RWPE1 (cell line): ENCODE results near the gene SPAG7.

Experiments
- CTCF ChIA-PET: fragments of 350-600 bp; sonication (Branson Sonifier 250); formaldehyde crosslinking; extraction: SDS; loops from one replicate; lab custom pipeline; 2021; lab: Yijun Ruan, JAX
- POLR2A ChIA-PET: fragments of 400-600 bp; formaldehyde crosslinking; extraction: SDS; loops from one replicate; lab custom pipeline; 2020; ENCODE audit warnings: antibody characterized with exemption; ENCODE audit not compliant: low non-redundant PET; lab: Yijun Ruan, JAX
- DNase-seq: peaks from one replicate; pipeline ENCODE4 v3.0.0; 2012; ENCODE audit warnings: low spot score
- H3K27ac ChIP-seq: fragments of 450-650 bp; 2 replicates; pipeline ENCODE4 v1.5.1; 2017
- CTCF ChIP-seq: fragments of 450-650 bp; conservative IDR thresholded peaks from 2 replicates; pipeline ENCODE4 v1.5.1; 2017; ENCODE audit warnings: low read depth, mild to moderate bottlenecking

The SPAG7 gene

GRCh38 chr17:4940555-4941318, 26.9 kb downstream of the SPAG7 start:
- TF ChIP-seq CTCF = no peak
- peak overlapping the region; percentile 98 for H3K27ac ChIP-seq
- POLR2A ChIA-PET = interaction anchor here (0.7 to 2.6 kb wide), 6 partner anchors 8 to 150 kb away, joined by 3 to 18 read pairs (median 5); partner anchors contain the start of genes INCA1, KIF1C, PFN1 and PSMB6
- CTCF ChIA-PET = interaction anchor here (1.0 kb wide), 1 partner anchor 32 kb away, joined by 9 read pairs; no protein-coding TSS in a partner anchor
- peak; percentile 87 for DNase-seq

- TF ChIP-seq CTCF = no peak
- H3K27ac ChIP-seq = peak within 1 kb of the TSS; percentile 98
- ChIA-PET CTCF (interaction anchor here (0.6 to 1.0 kb wide), 3 partner anchors 31 to 50 kb away, joined by 3 to 9 read pairs (median 4); partner anchors contain the start of gene CAMTA2), POLR2A (interaction anchor here (0.6 to 2.6 kb wide), 7 partner anchors 9 to 149 kb away, joined by 3 to 18 read pairs (median 4); partner anchors contain the start of genes INCA1, KIF1C, PFN1 and PSMB6)
- peak; percentile 98 for DNase-seq
These were observed 27.6 kb downstream of the SPAG7 start, which contains the start of the genes RNF167 and SLC25A11 for GRCh38 chr17:4939796-4940554. Gene RNF167, plus strand, starts transcription at chr17:4940268. Its CDS starts 642 bp downstream, at chr17:4940910. Gene SLC25A11, minus strand, starts transcription at chr17:4940046. Its CDS starts 136 bp downstream, at chr17:4939910.

- H3K27ac ChIP-seq = peak overlapping the region; percentile 98
- ChIA-PET CTCF (interaction anchor here (0.6 to 1.0 kb wide), 3 partner anchors 31 to 51 kb away, joined by 3 to 9 read pairs (median 4); partner anchors contain the start of gene CAMTA2), POLR2A (interaction anchor here (0.6 to 2.6 kb wide), 7 partner anchors 9 to 149 kb away, joined by 3 to 18 read pairs (median 4); partner anchors contain the start of genes INCA1, KIF1C, PFN1 and SPAG7)
- DNase-seq = no peak
- no peak for TF ChIP-seq CTCF
These were observed 28.1 kb downstream of the SPAG7 start for GRCh38 chr17:4939546-4939795.

- ChIA-PET POLR2A (interaction anchor here (0.8 to 2.6 kb wide), 4 partner anchors 28 to 59 kb away, joined by 3 to 18 read pairs (median 7); partner anchors contain the start of genes INCA1, KIF1C and SPAG7), CTCF (interaction anchor here (0.6 to 1.3 kb wide), 2 partner anchors 30 to 49 kb away, joined by 3 to 7 read pairs; partner anchors contain the start of gene CAMTA2)
- no peak for TF ChIP-seq CTCF
- peak overlapping the region; percentile 98 for H3K27ac ChIP-seq
- DNase-seq = no peak
These were observed 28.7 kb downstream of the SPAG7 start for GRCh38 chr17:4938688-4939545.

GRCh38 chr17:4938069-4938491, 29.5 kb downstream of the SPAG7 start:
- ChIA-PET CTCF (interaction anchor here (1.3 kb wide), 1 partner anchor 29 kb away, joined by 7 read pairs; no protein-coding TSS in a partner anchor), POLR2A (no interaction called here)
- TF ChIP-seq CTCF = no peak
- H3K27ac ChIP-seq = peak overlapping the region; percentile 98
- no peak for DNase-seq
